H1 (cell line): ENCODE measurements around the gene KCTD10. TPM values are rescaled to one million over a fixed set of nuclear protein-coding genes. Genes with fewer than 3 reads are reported as not detected.

Experiments
- ASH2L ChIP-seq: fragments of 200-600, 300-600 bp; sonication (generic); IDR thresholded peaks from one replicate; pipeline ENCODE4 v1.7.1; 2017; ENCODE audit warnings: low read length
- CBX8 ChIP-seq: fragments of 300-800, 300-1000 bp; sonication (generic); IDR thresholded peaks from 2 replicates; pipeline ENCODE4 v1.7.1; 2016; ENCODE audit warnings: low read depth, low read length, borderline replicate concordance
- CHD1 ChIP-seq: IDR thresholded peaks from 2 replicates; pipeline ENCODE4 v1.6.1; 2012; ENCODE audit warnings: low read depth, low read length, improper control_type of control experiment
- EZH2 ChIP-seq: fragments of 200-600 bp; sonication (generic); IDR thresholded peaks from 2 replicates; pipeline ENCODE4 v1.7.1; 2012; ENCODE audit warnings: low read depth, mild to moderate bottlenecking, moderate library complexity, low read length, inconsistent platforms; ENCODE audit not compliant: severe bottlenecking
- FOSL1 ChIP-seq: IDR thresholded peaks from 2 replicates; pipeline ENCODE4 v1.6.1; 2011; ENCODE audit warnings: mild to moderate bottlenecking, low read depth, low read length, moderate library complexity; ENCODE audit not compliant: insufficient read depth
- HDAC2 ChIP-seq, 2 experiments: fragments of 300-600 bp in 1 of 2; sonication (generic) in 1 of 2; IDR thresholded peaks; 2 replicates each; pipeline ENCODE4 v1.6.1; 2011 to 2012; ENCODE audit warnings: low read depth in 2 of 2, low read length in 2 of 2, mild to moderate bottlenecking in 2 of 2, moderate library complexity in 2 of 2, borderline replicate concordance in 1 of 2, inconsistent platforms in 1 of 2
- NANOG ChIP-seq: IDR thresholded peaks from 2 replicates; pipeline ENCODE4 v1.6.1; 2011; ENCODE audit warnings: low read length, low read depth, mild to moderate bottlenecking, inconsistent platforms; ENCODE audit not compliant: insufficient read depth, poor library complexity, severe bottlenecking
- NRF1 ChIP-seq: IDR thresholded peaks from 2 replicates; pipeline ENCODE4 v1.6.1; 2011; ENCODE audit warnings: mild to moderate bottlenecking, low read depth, low read length, improper control_type of control experiment
- PHF8 ChIP-seq: fragments of 200-600 bp; sonication (generic); conservative IDR thresholded peaks from 2 replicates; pipeline ENCODE4 v1.7.1; 2012; ENCODE audit warnings: low read depth, mild to moderate bottlenecking, inconsistent platforms, low read length, moderate library complexity
- POLR2AphosphoS5 ChIP-seq: IDR thresholded peaks from 2 replicates; pipeline ENCODE4 v1.6.1; 2011; ENCODE audit warnings: low read depth, low read length
- POU5F1 ChIP-seq: IDR thresholded peaks from 2 replicates; pipeline ENCODE4 v1.6.1; 2011; ENCODE audit warnings: low read depth, mild to moderate bottlenecking, low read length, moderate library complexity
- RAD21 ChIP-seq, 2 experiments: IDR thresholded peaks in 1 of 2; conservative IDR thresholded peaks in 1 of 2; 2 replicates each; pipeline ENCODE4 v1.6.1; 2011; ENCODE audit warnings: low read depth in 2 of 2, low read length in 2 of 2, improper control_type of control experiment in 1 of 2, inconsistent platforms in 1 of 2, mild to moderate bottlenecking in 1 of 2, moderate library complexity in 1 of 2
- SP2 ChIP-seq: IDR thresholded peaks from 2 replicates; pipeline ENCODE4 v1.6.1; 2012; ENCODE audit warnings: mild to moderate bottlenecking, low read length, inconsistent platforms
- SRF ChIP-seq: IDR thresholded peaks from 2 replicates; pipeline ENCODE4 v1.6.1; 2011; ENCODE audit warnings: mild to moderate bottlenecking, low read depth, low read length, moderate library complexity
- TAF1 ChIP-seq: IDR thresholded peaks from 2 replicates; pipeline ENCODE4 v1.6.1; 2011; ENCODE audit warnings: mild to moderate bottlenecking, low read depth, low read length
- TAF7 ChIP-seq: optimal IDR thresholded peaks from 2 replicates; pipeline ENCODE3; 2011; ENCODE audit warnings: low read depth, mild to moderate bottlenecking, inconsistent platforms, low read length, moderate library complexity, borderline replicate concordance
- TCF12 ChIP-seq: IDR thresholded peaks from 2 replicates; pipeline ENCODE4 v1.6.1; 2011; ENCODE audit warnings: low read depth, mild to moderate bottlenecking, low read length
- ZNF274 ChIP-seq: IDR thresholded peaks from 2 replicates; pipeline ENCODE4 v1.7.0; 2012; ENCODE audit warnings: low read length, borderline replicate concordance; ENCODE audit errors: extremely low read depth
- polyA plus RNA-seq, 7 experiments: library from polyadenylated mRNA; depleted of rRNA in 3 of 7; stranded (reverse) in 5 of 7; unstranded in 2 of 7; fragments of >200 nt in 5 of 7; fragments of 200-250 nt in 2 of 7; gene quantifications; 1 replicate in 5 of 7; 2 replicates in 1 of 7; 4 replicates in 1 of 7; pipeline versions ENCODE4 v1.2.1 to v1.2.3, GENCODE V29; 2011 to 2013; ENCODE audit warnings: missing spikeins in 2 of 7, mixed read lengths in 2 of 7
- total RNA-seq: library from RNA; stranded (reverse); fragmentation: NEBNext Ultra II Directional; extraction: Animal tissue kit (Norgen Biotek cat#: 25700); gene quantifications from 2 replicates; pipeline ENCODE4 v1.2.1, GENCODE V29; 2021
- TF ChIP-seq, protein P1 (sequence below): IDR thresholded peaks from 2 replicates; pipeline ENCODE4 v1.6.1; 2012; ENCODE audit warnings: low read length, inconsistent platforms
- TF ChIP-seq, protein P2 (sequence below): IDR thresholded peaks from 2 replicates; pipeline ENCODE4 v1.6.1; 2012; ENCODE audit warnings: inconsistent platforms
- TF ChIP-seq, protein P3 (sequence below): IDR thresholded peaks from 2 replicates; pipeline ENCODE4 v1.6.1; 2011; ENCODE audit warnings: low read depth, mild to moderate bottlenecking, low read length; ENCODE audit not compliant: insufficient read depth
- TF ChIP-seq, protein P4 (sequence below): IDR thresholded peaks from 2 replicates; pipeline ENCODE4 v1.6.1; 2012; ENCODE audit warnings: inconsistent platforms

The KCTD10 gene
- total and polyA plus RNA-seq, 2 of the 8 experiments (the other 6 are each of a cell fraction or from before 2014, with no cell fraction given) = 45.3 to 52.4 TPM

DNA sequence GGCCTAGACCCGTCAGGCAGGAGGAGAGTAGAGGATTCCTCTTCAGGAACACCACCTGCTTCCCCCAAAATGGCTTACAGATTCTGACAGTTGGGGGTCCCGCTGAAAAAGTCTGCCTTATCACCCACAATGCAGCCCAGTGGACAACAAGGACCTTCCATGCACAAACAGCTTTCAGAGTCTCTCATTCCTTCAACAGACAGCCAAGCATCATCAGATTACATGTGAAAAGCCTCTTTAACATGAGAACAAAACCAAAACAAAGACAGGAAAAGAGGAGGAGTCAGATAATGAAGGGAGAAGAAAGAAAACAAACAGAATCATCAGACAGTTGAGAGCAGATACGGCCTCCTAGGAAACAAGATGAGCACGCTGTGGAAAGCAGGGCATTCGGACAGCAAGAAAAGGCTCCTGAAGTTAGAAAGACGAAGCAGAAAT, 18.3 kb downstream of the KCTD10 start (continued):
- peak; percentile 21 to 82; a peak in 1 of 4 replicates for TF ChIP-seq HDAC2 (IDR thresholded peaks at IDR 0.05; ENCODE audit: borderline replicate concordance in 1 of 2, low read depth in 2 of 2, low read length in 2 of 2)
- peak; percentile 45; the same call in 1 of the 2 replicates for TF ChIP-seq POLR2AphosphoS5
- TF ChIP-seq SP2 = no peak
- TF ChIP-seq PHF8 = no peak
- TF ChIP-seq SRF = no peak
- TF ChIP-seq RAD21 (IDR thresholded peaks at IDR 0.05 in 1 of 2, conservative IDR thresholded peaks at IDR 0.05 in 1 of 2; ENCODE audit: low read depth in 2 of 2, low read length in 2 of 2) = no peak
- TF ChIP-seq CBX8 = no peak
- TF ChIP-seq, protein P1, sequence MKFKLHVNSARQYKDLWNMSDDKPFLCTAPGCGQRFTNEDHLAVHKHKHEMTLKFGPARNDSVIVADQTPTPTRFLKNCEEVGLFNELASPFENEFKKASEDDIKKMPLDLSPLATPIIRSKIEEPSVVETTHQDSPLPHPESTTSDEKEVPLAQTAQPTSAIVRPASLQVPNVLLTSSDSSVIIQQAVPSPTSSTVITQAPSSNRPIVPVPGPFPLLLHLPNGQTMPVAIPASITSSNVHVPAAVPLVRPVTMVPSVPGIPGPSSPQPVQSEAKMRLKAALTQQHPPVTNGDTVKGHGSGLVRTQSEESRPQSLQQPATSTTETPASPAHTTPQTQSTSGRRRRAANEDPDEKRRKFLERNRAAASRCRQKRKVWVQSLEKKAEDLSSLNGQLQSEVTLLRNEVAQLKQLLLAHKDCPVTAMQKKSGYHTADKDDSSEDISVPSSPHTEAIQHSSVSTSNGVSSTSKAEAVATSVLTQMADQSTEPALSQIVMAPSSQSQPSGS = no peak
- TF ChIP-seq, protein P2, sequence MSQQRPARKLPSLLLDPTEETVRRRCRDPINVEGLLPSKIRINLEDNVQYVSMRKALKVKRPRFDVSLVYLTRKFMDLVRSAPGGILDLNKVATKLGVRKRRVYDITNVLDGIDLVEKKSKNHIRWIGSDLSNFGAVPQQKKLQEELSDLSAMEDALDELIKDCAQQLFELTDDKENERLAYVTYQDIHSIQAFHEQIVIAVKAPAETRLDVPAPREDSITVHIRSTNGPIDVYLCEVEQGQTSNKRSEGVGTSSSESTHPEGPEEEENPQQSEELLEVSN = no peak
- TF ChIP-seq, protein P3, sequence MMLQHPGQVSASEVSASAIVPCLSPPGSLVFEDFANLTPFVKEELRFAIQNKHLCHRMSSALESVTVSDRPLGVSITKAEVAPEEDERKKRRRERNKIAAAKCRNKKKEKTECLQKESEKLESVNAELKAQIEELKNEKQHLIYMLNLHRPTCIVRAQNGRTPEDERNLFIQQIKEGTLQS = no peak
- TF ChIP-seq, protein P4, sequence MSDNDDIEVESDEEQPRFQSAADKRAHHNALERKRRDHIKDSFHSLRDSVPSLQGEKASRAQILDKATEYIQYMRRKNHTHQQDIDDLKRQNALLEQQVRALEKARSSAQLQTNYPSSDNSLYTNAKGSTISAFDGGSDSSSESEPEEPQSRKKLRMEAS = peak; percentile 27; the same call in 1 of the 2 replicates
- no peak for TF ChIP-seq NANOG
- peak; percentile 50 for TF ChIP-seq TAF7
- TF ChIP-seq EZH2 = no peak
- no peak for TF ChIP-seq CHD1
- TF ChIP-seq TCF12 = no peak
- TF ChIP-seq ASH2L = peak; percentile 71
- TF ChIP-seq TAF1 = peak; percentile 74
- TF ChIP-seq FOSL1 = no peak
- TF ChIP-seq POU5F1 = no peak
- no peak for TF ChIP-seq ZNF274
- TF ChIP-seq NRF1 = no peak
